ENCODE measurements around the gene KCNQ1. TPM values are rescaled to one million over a fixed set of nuclear protein-coding genes. Genes with fewer than 3 reads are reported as not detected.
A peak's percentile ranks its signal among the peaks of the same experiment; 100 is the strongest.

The KCNQ1 gene
- total RNA-seq, 1 experiment from 2014 or later: 0.71 TPM

DNA sequence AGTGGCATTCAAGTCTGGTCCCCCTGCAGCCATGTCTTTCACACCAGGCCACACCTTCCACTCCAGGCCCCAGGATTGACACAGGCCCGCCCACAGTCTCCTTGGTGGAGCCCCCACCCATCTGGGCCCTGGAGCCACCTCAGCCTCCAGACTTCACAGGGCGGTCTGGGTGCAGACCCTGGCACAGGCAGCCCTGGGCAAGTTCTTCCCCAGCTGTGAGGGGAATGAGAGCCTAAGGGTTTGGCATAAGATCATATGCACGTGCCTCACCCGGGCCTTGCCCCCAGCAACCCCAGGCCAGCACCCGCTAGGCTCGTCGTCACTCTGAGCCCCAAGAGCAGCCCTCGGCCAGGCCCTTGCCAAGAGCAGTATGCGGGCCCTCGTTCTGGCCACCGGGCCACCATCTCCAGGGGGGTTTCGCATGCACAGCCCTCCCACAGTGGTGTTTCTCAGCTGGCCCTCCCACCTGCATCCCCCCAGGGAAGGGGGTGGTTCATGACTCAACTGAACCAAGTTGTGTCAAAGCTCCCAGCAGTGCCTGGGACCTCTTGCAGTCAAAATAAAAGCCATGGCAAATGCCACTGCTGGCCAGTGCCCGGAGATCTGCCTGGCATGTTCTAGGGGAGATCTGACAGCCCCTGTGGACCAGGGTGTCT lies 325.4 kb downstream of the KCNQ1 start:
- in situ Hi-C loops (cut with HindIII; ENCODE audit: low pct_unique_long_range_greater_than_20kb, low sequenced_read_pairs): no loop called here
- DNase-seq (ENCODE audit: low read depth, low spot score): no peak

GRCh38 chr11:2770761-2771301 lies 326.0 kb downstream of the KCNQ1 start:
- no peak for DNase-seq (ENCODE audit: low read depth, low spot score)
- in situ Hi-C loops (cut with HindIII; ENCODE audit: low pct_unique_long_range_greater_than_20kb, low sequenced_read_pairs): no loop called here

- no peak for DNase-seq (ENCODE audit: low read depth, low spot score)
- in situ Hi-C loops (cut with HindIII; ENCODE audit: low pct_unique_long_range_greater_than_20kb, low sequenced_read_pairs): no loop called here
Measured at GRCh38 chr11:2771758-2772466, 327.1 kb downstream of the KCNQ1 start.

DNA sequence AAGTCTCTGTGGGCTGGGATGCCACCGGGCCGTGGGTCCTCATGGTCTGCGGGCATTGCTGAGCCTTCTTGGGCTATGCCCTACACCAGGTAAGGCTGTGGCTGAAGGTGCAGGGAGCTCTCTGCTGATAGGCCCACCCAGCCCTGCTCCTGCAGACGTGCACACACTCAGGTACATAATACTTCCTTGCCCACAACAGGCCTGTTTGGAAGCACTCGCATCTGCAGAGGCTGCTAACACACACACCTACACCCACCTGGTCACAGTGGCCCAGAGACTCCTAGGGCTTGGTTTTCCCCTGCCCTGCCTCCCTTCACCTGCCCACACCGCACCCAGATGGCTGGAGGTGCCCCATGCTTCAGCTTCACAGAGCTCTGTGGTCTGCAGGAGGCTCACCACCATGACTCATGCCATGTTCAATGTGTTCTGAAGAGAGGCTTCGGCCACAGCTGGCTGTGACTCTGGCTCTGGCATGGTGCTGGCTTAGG lies 327.8 kb downstream of the KCNQ1 start:
- no peak for DNase-seq (ENCODE audit: low read depth, low spot score)
- in situ Hi-C loops (cut with HindIII; ENCODE audit: low pct_unique_long_range_greater_than_20kb, low sequenced_read_pairs): no loop called here

DNA sequence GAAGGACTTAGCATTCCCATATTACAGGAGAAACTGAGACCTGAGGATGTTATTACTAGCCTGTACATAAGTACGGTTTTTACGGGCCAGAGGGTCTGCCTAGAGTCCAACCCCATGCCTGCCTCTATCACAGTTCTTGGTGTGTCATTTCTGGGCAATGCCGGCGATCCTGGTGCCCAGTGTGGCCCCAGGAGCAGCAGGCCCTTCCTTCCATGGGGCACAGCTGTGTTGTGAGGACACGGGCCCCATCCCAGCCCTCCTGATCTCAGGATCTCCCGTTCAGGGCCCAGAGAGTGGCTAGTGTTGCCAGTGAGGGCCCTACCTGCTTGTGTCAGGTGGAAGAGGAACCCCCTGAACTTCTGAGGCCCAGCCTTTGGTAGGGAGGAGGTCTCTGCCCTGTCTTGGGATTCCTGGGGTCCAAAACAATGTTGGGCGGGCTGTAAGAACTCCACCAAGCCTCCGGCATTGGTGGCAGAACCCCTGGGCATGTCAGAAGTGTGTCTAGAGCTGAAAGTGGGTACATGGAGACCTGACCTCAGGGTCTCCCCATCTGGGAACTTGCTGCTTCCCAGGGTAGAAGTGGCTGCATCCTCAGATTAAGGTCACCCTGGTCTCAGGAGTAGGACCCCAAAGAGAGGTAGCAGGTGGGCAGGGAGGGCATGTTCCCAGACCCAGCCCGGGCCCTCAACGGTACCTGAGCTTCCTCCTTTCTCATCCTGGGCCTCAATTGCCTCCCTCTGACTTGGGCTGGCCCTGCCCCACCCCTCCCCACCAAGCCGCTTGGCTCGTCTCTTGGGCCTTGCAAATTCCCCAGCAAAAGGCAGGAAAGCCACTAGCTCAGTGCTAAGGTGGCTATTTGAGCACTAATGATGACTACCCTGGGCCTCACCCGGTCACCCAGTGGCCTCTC lies 329.6 kb downstream of the KCNQ1 start:
- in situ Hi-C loops (cut with HindIII; ENCODE audit: low pct_unique_long_range_greater_than_20kb, low sequenced_read_pairs): no loop called here
- DNase-seq (ENCODE audit: low read depth, low spot score): no peak

DNA sequence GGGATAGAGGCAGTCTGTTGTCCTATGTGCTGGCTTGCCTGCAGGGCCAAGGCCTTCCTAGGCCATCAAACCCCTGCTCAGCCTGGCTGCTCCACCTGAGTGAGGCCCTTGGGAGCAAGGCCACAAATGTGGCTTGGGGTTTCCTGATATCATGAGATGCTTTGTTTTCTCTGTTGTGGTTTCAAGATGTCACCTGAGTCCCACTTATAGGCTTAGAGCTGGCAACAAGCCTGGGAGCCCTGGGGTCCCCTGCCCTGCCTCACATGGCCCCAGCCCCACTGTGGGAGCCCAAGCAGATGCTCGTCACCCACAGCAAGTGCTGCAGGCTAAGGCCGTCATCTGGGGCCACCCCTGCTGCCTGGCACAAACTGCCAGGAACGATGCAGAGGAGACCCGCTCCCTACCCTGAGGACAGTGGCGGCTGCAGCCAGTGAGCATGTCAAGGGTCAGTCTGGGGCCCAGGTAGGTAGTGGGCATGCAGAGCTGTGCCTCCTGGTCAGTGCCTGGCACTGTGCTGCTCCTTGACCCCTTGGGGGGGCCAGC lies 330.3 kb downstream of the KCNQ1 start:
- DNase-seq (ENCODE audit: low read depth, low spot score): no peak
- in situ Hi-C loops (cut with HindIII; ENCODE audit: low pct_unique_long_range_greater_than_20kb, low sequenced_read_pairs): no loop called here

- in situ Hi-C loops (cut with HindIII; ENCODE audit: low pct_unique_long_range_greater_than_20kb, low sequenced_read_pairs): no loop called here
- DNase-seq (ENCODE audit: low read depth, low spot score): no peak
Measured at GRCh38 chr11:2775626-2776350, 331.0 kb downstream of the KCNQ1 start.

DNA sequence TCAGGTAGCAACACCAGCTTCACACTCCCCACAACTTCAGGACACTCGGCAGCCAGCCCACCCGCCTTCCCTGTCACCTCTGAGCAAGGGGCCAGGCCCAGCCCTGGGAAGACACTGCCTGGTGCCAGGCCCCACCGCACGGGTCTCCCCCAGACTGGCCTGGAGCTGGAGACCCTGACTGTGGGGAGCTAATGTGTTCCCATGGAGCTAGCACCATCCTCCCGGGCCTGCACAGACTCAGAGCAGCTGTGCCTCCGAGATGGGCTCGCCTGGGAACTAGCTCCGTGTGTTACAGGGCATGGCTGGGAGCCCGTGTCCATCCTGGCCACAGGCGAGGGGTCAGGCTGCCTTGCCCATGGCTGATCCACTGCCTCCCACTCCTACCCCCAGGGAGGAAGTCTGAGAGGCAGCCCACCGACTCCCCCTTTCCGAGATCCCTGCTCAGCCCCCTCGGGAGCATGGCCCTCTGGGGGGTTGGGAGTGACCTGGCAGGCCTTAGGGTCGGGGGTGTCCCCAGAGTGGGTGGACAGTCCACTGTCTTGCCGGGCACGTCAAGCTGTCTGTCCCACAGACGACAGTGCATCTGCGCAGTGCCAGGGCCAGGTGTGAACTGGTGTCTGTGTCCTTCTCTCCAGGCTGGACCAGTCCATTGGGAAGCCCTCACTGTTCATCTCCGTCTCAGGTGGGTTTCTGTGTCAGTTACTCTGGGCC lies 331.7 kb downstream of the KCNQ1 start:
- DNase-seq (ENCODE audit: low read depth, low spot score): no peak
- in situ Hi-C loops (cut with HindIII; ENCODE audit: low pct_unique_long_range_greater_than_20kb, low sequenced_read_pairs): no loop called here

DNA sequence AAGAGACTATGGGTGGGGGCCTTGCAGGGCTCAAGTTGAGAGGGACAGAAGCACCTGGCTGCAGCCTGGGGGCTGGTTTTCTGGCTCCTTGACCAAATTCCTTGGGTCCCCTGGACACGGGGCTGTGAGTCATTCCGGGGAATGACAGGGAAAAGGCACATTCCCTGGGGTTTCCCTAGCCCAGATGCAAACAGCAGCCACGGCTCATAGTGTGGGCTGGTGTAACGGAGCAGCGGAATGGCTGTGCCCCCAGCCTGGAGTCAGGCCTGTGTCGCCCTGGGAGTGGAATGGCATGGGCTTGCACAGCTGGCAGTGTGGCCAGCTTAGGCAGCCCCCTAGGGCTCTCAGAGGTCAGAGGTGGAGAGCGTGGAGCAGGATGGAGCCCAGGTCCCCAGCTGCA lies 332.6 kb downstream of the KCNQ1 start:
- in situ Hi-C loops (cut with HindIII; ENCODE audit: low pct_unique_long_range_greater_than_20kb, low sequenced_read_pairs): no loop called here
- no peak for DNase-seq (ENCODE audit: low read depth, low spot score)

DNA sequence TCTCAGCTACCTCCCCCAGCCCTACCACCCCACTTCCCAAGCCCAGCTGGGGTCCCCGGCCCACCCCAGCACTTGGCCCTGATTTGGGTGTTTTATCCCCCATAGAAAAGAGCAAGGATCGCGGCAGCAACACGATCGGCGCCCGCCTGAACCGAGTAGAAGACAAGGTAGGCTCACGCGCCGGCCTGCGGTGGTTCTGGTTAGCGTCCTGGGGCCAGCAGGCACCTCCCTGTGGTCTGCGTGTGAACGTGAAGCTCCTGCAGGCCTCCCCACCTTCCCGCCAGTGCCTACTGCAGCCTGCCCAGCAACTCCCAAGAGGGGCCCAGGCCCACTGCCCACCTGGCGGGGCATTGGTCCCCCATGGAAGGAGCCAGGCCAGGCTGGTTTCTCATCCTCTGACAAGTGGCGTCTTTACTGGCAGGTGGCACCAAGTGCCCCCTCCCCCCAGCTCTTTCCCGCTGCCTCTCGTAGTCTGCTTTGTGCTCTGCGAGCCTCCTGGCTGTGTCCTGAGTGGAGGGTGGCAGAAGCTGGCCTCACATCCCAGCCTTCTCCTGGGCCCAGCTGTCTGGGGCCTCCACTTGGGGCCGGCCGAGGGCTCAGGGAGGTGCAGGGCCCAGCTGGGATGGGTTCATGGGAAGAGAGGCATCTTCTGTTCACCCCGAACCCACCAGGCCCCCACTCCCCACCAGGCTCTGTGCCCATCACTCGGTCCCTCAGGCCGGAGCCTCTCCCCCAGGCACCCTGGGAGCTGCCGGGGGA lies 333.2 kb downstream of the KCNQ1 start:
- in situ Hi-C loops (cut with HindIII; ENCODE audit: low pct_unique_long_range_greater_than_20kb, low sequenced_read_pairs): no loop called here
- no peak for DNase-seq (ENCODE audit: low read depth, low spot score)

GRCh38 chr11:2778630-2779498 lies 334.1 kb downstream of the KCNQ1 start:
- peak; percentile 6 for DNase-seq (ENCODE audit: low read depth, low spot score)
- in situ Hi-C loops (cut with HindIII; ENCODE audit: low pct_unique_long_range_greater_than_20kb, low sequenced_read_pairs): no loop called here

DNA sequence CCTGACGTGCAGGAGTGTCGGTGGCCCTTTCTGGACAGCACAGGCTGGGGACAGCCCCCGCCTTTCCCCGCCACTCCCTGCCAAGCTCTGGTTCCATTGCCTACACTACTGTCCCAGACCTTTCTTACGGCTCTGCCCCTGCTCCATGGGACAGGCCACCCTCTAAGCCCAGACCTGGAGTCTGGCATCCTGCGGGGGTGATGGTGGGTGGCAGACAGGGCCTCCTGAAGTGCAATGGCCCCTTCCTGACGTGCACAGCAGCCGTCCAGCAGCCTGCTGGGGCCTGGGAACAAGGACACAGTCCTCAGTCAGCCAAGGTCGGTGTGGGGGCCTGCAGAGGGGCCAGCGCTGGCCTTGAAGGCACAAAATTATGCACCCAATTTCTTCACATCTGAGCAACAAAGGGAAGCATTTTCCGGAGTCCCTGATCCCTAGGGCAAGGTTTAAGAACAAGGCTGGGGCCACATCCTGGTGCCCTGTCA lies 334.7 kb downstream of the KCNQ1 start:
- in situ Hi-C loops (cut with HindIII; ENCODE audit: low pct_unique_long_range_greater_than_20kb, low sequenced_read_pairs): no loop called here
- no peak for DNase-seq (ENCODE audit: low read depth, low spot score)

DNA sequence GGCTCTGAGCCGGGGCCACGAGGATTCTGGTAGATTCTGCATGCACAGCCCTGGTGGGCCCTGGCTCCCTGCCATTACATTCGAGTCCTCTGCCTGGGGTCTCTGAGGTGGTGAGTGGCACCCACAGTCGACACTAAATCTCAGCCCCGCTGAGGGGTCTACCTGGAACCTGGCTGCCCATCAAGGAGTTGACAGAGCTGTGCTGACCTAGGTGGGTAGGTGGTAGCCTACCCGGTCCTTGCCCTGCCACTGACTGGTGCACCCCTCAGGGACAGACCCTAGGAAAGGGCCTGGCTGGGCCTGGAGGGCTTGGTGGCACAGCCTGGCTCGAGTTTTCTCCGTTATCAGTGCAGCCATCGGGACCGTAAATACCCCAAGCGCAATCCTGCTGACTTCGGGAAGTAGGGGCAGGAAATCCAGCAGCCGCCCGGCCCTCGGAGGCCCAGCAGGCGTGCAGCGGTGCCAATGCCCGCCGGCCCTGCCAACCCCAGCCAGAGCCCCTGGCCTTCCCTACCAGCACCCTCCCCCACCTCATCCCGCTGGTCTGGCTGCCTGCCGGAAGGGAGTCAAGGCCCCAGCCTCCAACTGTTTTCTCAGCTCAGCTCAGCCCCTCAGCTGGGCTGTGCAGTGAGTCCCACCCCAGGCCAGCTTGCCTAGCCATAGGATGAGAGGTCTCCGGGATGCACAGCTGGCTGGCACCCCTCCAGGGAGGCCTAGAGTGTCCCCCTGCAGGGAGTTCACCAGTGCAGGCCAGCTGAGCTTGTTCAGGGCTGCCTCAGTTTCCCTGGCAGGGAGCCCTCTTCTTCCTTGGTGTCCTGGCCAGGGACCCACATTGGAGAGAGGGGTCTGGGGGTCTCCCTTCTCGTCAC lies 335.4 kb downstream of the KCNQ1 start:
- no peak for DNase-seq (ENCODE audit: low read depth, low spot score)
- in situ Hi-C loops (cut with HindIII; ENCODE audit: low pct_unique_long_range_greater_than_20kb, low sequenced_read_pairs): no loop called here

- in situ Hi-C loops (cut with HindIII; ENCODE audit: low pct_unique_long_range_greater_than_20kb, low sequenced_read_pairs): no loop called here
- no peak for DNase-seq (ENCODE audit: low read depth, low spot score)
Measured at GRCh38 chr11:2780850-2781407, 336.1 kb downstream of the KCNQ1 start.

Data from SK-MEL-5 (cell line).